ENCODE measurements around the gene BUD23.

DNA sequence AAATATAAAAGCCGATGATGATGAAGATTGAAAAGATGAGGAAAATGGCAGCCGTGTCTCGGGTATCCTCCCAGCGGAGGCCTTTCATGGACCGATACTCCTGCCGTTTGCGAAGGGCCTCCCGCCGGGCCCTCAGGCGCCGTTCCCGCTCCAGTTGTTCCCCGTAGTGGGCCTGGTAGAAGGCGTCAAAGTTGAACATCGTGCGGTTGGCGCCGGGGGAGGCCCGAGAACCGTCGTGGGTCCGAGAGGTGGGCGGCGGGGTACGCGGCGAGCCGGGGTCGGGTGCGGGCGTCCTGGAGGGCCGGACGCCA is 697 bp upstream of the BUD23 start:
- TF ChIP-seq, protein P1, sequence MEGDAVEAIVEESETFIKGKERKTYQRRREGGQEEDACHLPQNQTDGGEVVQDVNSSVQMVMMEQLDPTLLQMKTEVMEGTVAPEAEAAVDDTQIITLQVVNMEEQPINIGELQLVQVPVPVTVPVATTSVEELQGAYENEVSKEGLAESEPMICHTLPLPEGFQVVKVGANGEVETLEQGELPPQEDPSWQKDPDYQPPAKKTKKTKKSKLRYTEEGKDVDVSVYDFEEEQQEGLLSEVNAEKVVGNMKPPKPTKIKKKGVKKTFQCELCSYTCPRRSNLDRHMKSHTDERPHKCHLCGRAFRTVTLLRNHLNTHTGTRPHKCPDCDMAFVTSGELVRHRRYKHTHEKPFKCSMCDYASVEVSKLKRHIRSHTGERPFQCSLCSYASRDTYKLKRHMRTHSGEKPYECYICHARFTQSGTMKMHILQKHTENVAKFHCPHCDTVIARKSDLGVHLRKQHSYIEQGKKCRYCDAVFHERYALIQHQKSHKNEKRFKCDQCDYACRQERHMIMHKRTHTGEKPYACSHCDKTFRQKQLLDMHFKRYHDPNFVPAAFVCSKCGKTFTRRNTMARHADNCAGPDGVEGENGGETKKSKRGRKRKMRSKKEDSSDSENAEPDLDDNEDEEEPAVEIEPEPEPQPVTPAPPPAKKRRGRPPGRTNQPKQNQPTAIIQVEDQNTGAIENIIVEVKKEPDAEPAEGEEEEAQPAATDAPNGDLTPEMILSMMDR (IDR thresholded peaks at IDR 0.05; ENCODE audit: borderline replicate concordance, extremely low read depth, low read length, poor library complexity, severe bottlenecking) = no peak
- TF ChIP-seq EZH2 (IDR thresholded peaks at IDR 0.05; ENCODE audit: borderline replicate concordance, low read depth, low read length, severe bottlenecking) = no peak

Measured in DND-41 (cell line).